ENCODE data around the gene CACNB2.
A peak's percentile ranks its signal among the peaks of the same experiment; 100 is the strongest.
"Not testable (repeated sequence)": the region's sequence is repeated elsewhere in the genome, so short reads cannot be mapped to it uniquely, and the experiment has no call there.

The CACNB2 gene

GRCh38 chr10:18145652-18146051 is 5.4 kb downstream of the CACNB2 start:
- no peak for DNase-seq

- no peak for DNase-seq
Measured at GRCh38 chr10:18149196-18149800, 9.1 kb downstream of the CACNB2 start.

DNA sequence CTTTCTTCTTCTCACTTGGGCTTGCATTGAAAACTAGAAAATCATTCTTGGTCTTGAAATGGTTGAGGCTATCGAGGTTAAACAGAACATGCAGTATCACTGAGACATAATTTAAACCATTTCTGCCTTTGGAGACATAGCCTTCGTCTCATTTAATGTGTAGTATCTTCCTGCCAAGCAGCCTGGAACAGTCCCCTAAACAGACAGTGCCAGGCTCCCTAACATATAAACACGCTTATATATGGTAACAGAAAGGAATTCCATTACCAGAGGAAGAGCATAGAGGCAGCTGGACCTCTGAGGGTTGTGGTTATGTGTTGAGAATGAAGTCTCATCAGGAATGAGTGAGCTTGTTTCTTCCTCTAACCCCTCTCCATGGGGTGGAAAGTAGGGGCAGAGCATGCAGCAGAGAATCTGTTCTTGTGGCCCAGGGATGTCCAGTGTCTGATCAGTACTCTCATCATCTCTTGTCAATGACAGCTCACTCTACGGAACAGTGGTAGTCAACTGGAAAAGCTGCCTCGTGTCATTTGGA is 11.2 kb downstream of the CACNB2 start:
- DNase-seq = no peak

- not testable (repeated sequence) for DNase-seq
Measured at GRCh38 chr10:18153381-18153780, 13.2 kb downstream of the CACNB2 start.

DNA sequence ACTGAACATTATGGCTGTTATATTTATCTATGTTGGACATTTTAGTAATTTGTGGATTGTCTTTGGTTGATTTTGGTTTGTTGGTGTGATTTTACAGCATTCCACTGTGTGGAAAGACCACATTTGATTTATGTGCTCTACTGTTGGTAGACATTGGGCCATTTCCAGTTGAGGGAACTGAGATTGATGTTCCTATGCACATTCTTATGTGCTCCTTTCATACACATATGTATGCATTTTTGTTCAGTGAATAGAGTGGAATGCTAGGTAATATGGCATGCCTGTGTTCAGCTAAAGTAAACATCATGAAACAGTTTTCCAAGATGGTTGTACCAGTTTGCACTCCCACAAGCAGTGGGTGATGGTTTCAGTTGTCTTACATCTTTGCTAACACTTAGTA is 15.1 kb downstream of the CACNB2 start:
- no peak for DNase-seq

DNA sequence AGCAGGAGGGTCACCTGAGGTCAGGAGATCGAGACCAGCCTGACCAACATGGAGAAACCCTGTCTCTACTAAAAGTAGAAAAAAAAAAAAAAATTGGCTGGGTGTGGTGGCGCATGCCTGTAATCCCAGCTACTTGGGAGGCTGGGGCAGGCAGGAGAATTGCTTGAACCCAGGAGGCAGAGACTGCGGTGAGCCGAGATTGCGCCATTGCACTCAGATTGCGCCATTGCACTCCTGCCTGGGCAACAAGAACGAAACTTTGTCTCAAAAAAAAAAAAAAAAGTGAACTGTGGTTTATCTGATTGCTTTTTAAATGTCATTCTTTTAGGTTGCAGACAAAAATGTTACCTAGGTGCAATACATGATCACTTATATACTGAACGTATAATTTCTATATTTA is 16.6 kb downstream of the CACNB2 start:
- not testable (repeated sequence) for DNase-seq

DNA sequence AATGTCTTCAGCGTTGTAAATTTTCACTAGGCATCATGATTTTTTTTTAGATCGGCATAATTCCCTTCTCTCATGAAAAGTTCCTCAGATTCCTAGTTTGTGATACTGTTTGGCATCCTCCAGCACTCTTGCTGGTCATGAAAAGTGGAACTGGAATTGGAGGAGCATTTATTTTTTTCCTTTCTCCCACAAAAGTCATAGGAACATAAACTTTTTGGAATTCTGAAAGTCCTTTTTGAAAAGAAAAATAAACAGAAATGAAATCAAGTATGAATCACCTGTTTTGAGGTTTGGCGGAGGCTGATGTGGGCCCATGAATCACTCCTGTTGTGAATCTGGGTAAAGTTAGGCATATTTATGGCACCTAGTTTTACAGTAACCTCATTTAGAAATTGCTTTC is 17.7 kb downstream of the CACNB2 start:
- peak; percentile 63 for DNase-seq

DNA sequence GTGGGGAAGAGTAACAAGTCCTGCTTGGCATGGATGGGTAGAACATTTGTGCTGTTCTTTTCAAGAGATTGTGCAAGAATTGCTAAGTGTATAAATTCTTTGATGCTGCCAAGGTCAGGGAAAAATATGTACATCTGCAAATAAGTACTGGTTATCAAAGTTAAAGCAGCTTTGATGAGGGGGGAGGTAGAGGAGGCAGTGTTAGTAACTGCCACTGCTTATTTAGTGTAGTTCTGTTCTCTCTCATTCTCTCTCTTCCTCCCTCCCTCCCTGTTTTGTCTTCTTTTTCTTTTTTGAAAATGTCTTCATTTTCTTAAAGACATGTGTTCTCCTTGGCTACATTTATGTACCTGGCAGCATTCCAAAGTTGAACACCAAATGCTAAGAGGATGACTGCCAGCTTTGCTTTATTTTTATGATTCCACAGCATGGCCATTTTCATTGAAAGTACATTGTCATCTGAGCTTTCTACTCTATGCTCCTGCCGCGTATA is 18.6 kb downstream of the CACNB2 start:
- DNase-seq = peak; percentile 34

- DNase-seq = no peak
Measured at GRCh38 chr10:18159557-18159956, 19.3 kb downstream of the CACNB2 start.

DNA sequence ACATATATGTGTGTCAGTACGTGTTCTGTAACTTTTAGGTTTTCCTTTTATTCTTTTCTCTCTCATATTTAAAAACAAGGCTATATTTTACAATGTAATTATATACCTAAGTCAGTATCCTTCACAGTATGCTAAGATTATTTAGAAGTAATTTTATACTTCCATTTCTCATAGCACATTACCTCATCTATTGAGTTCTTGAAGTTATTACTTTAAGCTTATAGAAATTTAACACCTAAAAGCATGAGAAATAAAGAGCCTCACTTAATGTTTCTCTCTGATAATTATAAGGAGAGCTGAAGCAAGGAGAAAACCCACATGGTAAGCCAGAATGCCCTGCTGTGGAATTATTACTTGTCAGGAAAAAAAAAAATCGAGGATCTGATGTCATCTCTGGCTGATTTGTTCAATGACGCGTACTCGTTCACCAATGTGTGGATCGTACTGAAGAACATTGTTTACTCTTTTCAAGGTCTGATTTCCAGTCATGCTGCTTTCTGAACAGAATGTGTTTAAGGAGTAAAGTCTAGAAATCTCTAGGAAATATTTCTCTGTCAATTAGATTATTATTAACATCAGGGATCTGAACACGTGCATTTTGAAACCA is 21.9 kb downstream of the CACNB2 start:
- no peak for DNase-seq

DNA sequence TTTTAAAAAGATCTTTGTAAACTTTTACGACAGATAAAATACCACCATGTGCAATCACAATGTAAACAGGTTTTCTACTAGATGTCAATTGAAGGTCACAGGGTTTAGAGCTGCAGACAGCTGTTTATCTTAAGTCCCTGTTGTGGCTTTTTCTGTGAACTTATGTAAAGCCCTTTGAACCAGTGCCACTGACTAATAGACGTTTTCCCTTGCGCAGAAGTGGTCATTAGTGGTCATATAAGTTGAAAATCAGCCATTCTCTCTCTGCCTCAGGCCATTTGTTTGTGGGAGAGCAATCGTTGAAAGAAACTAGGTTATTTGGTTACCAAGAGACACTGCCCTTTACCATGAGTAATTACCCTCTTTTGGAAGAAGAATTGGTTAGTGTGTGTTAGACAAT is 23.9 kb downstream of the CACNB2 start:
- no peak for DNase-seq

DNA sequence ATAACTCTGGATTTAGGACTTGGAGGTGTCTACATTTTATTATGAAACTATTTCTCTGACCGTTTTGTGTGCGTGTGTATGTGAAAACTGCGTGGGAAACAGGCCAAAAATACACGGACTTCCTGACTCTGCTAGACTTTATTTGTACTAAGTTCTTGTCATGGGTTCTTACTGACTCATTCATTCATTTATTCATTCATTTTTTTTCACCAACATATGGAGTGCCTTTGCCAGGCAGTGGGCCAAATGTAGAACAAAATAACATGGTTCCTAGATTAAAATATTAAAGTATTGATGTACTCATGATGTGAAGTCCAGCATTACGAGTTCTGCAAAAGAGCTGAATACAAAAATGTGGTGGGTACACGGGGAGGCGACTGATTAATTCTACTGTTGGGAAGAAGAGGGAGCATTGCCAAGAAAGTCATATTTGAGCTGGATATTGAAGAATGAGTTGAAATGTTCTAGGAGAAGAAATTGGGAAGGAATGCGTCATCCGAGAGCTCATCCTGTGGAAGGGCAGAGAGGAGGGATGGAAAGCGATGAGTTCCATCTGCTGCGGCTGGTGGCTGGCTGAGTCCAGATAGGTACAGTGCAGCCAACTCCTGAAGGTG is 24.6 kb downstream of the CACNB2 start:
- peak; percentile 88 for DNase-seq

- no peak for DNase-seq
Measured at GRCh38 chr10:18178854-18179483, 38.7 kb downstream of the CACNB2 start.

GRCh38 chr10:18179891-18180290 is 39.7 kb downstream of the CACNB2 start:
- peak; percentile 80 for DNase-seq

- DNase-seq = not testable (repeated sequence)
Measured at GRCh38 chr10:18181382-18181781, 41.2 kb downstream of the CACNB2 start.

- no peak for DNase-seq
Measured at GRCh38 chr10:18185621-18186020, 45.4 kb downstream of the CACNB2 start.

DNA sequence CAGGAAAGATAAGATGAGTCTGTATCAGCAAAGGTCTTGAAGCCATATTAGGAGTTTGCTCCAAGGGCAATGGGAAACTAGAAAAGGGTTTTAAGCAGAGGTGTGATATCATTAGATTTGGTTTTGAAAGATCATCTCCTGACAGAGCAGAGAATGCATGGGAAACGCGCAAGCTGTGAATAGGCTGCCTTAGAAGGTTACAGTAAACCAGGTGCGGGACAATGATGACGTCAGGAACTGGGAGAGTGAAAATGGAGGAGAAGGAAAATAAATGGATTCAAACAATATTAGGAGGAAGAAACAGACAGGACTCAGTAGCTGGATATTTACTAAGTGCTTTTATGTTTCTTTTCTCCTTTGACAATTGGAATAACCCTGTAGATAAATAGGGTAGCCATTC is 50.6 kb downstream of the CACNB2 start:
- DNase-seq = no peak

DNA sequence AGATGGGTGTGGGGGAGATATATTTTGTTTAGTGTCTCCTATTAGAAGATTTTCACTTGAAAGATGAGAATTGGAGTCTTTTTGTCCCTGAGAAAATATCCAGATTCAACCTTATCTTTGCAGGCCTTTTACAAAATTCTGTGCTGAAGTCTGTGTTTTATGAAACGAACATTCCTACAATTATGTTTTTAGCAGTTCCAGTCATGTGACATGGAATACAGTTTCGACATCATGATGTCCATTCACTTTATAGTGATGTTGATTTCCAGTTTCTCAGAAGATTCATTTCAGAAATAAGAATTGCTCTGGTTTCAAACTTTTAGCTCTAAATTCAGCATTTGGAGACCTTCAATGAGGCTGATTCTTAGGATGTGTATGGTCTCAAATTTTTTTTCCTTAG is 54.4 kb downstream of the CACNB2 start:
- DNase-seq = no peak

DNA sequence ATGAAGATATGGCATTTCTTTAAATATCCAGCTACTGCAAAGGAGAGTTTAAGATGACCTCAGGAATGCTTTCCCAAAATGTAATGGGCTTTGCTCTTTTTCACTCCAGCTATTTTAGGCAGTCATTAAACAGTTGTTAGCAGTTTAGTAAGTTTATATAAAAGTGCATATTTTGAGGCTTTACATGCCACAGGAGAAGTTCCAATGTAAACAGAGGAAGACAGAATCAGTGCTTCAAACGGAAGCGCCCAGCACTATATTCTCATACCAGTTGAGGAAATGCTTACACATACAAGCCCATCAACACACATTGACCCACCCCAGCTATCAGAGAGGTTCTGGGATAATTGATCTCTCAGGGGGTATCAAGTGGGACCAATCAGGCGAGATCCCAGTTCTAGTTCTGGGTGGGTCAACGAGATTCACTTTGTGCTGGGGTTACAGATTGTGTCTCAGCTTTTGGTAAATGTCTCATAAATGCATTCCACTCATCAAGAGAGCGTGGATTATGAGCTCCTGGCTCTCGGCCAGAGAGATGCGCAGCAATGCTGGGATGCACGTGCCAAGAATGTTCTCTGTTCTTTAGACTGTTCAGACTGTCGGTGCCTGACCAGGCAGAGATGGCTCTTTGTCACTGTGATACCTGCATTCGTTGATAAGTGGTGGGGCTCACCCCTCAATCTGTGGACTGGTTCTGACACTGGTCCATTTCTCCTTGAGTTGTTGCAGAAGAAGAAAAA is 55.0 kb downstream of the CACNB2 start:
- peak; percentile 53 for DNase-seq

GRCh38 chr10:18196806-18197550 is 56.8 kb downstream of the CACNB2 start:
- no peak for DNase-seq

GRCh38 chr10:18197706-18198105 is 57.5 kb downstream of the CACNB2 start:
- DNase-seq = no peak

DNA sequence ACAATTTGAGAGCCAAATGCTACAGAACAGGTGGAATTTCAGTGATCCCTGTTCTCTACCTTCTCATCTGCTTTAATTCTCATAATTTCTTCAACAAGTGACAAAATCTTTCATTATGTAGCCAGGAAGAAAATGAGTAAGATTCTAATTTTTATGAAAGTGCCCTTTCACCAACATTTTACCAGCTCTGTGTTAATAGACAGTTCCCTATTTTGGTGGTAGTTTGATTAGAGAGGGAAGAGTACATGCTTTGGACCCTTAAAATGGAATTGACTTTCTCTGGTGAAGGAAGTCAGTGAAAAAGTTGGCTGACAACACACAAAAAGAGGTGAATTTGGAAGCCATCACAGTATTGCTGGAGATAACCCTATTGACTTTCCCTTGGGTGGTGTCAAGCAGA is 61.7 kb downstream of the CACNB2 start:
- no peak for DNase-seq
